ENCODE measurements around the gene PSMD10. TPM values are rescaled to one million over a fixed set of nuclear protein-coding genes. Genes with fewer than 3 reads are reported as not detected.

The PSMD10 gene, protein sequence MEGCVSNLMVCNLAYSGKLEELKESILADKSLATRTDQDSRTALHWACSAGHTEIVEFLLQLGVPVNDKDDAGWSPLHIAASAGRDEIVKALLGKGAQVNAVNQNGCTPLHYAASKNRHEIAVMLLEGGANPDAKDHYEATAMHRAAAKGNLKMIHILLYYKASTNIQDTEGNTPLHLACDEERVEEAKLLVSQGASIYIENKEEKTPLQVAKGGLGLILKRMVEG
- 73.9 and 92.3 TPM in 2 replicates for total RNA-seq (2014; rRNA removed)
- 46.5 TPM for polyA plus RNA-seq (2012)

DNA sequence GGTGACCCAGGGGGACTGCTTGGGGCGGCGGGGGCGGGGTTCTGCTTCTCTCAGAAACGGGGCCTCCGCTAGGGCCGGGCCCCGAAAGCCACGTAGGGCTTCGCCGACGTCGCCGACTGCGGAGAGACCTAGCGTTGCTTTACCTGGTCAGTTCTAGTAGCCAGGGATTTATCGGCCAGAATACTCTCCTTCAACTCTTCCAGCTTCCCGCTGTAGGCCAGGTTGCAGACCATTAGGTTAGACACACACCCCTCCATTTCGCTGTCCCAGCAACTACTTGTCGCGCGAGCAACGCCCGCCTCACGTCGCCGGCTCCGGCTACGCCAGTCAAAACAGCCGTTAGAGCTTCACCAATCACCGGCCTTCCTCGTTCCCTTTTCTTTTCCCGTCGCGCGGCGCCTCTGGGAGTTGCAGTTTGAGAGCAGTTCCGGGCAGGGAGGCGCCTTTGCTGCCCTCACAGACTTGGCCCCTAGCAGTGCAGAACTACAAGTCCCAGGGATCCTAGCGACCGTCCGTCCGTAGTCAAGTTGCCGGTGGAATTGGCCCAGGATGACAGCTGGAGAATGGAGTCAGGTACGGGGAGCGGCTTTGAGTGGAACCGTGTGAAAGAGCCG, at the start of gene PSMD10, which contains the start of gene ATG4A:
TSS of gene PSMD10 (minus strand) at position 279 of the 614 bp plus-strand sequence. CDS start at position 257, 22 bp downstream.
TSS of gene ATG4A (plus strand) at position 515 of the 614 bp plus-strand sequence. CDS start at position 564, 49 bp downstream.
- DNase-seq (ENCODE audit: low read depth), result peak; percentile 94

DNA sequence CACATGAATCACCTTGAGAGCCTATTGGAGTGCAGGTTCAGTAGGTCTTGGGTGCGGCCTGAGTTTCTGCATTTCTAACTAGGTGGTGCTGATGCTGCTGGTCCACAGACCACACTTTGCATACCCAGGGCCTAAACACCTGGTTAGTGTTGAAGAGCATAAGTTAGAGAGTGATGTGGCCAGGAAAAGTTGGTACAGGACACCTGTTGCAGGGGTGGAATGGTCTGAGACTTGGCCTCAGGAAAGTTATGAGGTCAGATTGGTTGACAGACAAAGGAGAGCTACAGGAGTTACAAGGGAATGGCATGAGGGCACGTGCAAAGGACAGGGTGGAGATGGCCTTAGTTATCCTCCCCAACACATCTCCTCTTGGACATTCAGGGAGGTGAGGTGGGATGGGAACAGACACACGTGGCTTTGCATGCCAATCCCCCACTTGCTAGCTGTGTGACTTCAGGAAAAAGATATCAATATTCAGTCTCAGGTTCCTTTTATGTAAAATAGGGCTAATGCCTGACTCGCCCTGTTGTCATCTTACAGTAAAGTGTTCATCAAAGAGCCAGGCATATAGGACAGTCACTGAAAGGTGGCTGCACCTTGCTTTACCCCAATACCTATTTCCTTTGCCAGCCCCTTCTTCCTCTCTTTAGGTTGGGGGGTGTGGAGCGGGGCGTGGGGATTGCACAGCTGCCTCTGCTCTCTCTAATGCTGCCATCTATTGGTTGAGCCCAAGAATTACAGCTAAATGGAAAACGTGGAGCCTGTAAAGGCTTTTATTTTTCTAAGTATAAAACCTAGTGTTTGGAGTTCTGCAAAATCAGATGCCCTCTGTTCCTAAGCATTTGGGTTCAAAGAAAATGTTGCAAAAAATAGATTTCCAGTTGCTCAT, 47.7 kb upstream of the PSMD10 start:
- no peak for DNase-seq (ENCODE audit: low read depth)

DNA sequence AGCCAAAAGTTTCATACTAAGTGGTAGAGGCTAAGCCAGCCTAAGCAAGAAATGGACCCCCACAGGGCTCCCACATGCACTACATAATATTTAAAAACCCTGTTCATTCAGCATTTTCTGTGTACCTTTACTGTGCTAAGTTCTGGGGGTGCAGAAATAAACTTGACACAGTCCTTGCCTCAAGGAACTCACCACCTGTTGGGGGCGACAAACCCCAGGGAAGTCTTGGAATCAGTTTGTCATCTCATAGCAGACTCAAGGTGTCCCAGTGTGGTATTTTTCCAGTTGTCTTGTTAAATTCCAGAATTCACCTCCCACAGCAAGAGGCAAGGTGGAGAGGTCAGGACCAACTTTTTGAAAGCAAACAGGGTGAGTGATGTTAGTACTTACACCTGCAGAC, 43.4 kb upstream of the PSMD10 start:
- no peak for DNase-seq (ENCODE audit: low read depth)

DNA sequence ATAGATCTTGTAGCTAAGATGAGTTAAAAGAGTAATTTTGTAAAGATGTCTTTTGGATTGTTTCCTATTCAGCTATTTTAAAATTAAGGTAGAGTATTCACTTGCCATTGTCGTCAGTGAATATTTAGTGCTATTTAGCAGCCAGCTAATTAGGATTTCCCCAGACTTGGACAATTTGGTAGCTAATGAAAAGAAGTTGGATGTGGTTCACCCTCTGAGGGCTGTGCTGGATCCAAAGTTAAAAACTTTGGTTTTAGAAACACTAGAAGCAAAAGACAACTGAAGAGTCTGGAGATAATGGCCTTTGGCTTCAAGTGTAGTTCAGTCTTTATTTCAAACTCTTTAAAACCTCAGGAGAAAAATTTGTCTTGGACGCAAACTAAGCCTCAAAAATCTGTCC, 41.5 kb upstream of the PSMD10 start:
- DNase-seq (ENCODE audit: low read depth), result no peak

DNA sequence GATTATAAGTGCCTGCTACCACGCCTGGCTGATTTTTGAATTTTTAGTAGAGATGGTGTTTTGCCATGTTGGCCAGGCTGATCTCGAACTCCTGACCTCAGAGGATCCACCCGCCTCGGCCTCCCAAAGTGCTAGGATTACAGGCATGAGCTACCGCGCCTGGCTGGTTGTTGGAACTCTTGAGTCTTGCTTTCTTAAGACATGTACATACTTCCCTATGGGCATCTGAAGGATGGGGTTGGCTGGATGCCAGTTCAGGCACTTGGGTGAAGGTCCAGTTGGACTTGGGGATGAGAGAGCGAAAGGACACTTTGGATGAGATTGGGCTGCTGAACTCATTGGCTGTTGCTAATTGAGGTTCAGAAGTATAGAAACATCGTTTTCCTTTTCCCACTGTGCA, 40.7 kb upstream of the PSMD10 start:
- DNase-seq (ENCODE audit: low read depth), result no peak

DNA sequence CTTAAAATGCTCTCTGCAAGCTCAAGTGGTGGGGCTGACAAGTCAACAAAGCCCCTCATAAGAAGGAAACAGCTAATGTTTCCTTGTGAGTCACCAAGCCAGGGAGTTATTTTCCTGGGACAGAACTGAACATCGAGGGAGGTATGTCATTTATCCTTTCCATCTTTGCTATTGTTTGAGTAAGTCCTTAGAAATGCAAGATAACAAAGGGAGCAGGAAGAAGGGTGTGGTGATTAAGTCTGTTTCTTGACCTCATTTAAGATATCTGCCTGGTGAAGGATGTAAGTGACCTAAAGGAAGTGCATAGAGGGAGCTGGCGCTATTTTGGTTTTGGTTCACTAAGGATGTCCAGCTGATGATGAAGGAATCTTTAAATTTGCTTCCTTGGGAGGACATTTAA, 40.1 kb upstream of the PSMD10 start:
- DNase-seq (ENCODE audit: low read depth), result peak; percentile 5

DNA sequence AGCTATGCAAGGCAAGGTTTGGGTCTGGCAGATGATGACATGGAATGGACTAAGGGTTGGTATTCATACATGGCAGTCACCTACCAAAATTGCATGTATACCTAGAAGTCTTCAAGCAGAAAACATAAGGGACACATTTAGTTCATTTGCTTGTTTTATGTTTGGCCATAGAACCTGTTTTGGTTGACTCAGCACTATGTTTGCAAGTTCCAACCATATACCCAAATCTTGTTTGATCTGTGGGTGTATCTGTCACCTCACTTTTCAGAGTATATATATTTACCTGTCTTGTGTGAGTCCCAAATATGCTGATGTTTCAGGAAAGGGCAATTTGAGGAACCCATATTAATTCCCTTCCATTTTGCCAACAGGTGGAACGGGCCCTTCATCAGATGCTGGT, 39.5 kb upstream of the PSMD10 start:
- DNase-seq (ENCODE audit: low read depth), result no peak

DNA sequence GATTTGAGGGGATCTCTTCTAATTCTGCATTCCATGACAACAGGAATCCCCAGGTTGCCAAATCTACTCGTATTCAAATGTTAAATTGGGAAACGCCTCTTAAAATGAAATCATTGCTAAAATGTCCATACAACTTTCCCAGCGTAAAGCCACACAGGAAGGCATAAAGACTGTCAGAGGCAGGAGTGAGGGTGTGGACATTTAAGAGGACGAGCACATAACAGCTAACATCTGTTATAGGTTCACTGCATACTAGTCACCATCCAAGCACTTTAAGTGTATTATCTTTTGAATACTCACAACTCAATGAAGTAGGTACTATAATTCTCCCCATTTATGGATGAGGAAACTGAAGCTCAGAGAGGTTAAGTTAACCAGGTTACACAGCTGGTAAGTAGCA, 35.8 kb upstream of the PSMD10 start:
- no peak for DNase-seq (ENCODE audit: low read depth)

DNA sequence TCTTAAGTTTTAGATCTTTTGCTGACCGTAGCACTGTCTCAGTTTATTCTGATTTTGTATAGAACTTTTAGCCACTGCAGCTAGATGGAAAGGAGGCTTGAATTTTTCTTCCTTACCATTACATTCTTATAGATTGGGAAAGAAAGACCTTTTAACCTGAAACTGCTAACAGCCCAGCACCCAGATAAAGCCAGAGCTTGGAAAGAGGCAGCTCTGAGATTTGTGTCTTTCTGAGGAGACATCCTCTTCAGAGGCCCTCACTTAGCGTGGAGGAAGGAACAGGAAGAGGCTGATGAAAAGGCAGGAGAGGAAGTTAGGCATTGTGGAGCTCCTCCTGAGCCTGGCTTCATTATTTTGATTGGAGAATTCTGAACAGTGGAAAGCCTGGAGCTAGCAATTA, 35.3 kb upstream of the PSMD10 start:
- no peak for DNase-seq (ENCODE audit: low read depth)

DNA sequence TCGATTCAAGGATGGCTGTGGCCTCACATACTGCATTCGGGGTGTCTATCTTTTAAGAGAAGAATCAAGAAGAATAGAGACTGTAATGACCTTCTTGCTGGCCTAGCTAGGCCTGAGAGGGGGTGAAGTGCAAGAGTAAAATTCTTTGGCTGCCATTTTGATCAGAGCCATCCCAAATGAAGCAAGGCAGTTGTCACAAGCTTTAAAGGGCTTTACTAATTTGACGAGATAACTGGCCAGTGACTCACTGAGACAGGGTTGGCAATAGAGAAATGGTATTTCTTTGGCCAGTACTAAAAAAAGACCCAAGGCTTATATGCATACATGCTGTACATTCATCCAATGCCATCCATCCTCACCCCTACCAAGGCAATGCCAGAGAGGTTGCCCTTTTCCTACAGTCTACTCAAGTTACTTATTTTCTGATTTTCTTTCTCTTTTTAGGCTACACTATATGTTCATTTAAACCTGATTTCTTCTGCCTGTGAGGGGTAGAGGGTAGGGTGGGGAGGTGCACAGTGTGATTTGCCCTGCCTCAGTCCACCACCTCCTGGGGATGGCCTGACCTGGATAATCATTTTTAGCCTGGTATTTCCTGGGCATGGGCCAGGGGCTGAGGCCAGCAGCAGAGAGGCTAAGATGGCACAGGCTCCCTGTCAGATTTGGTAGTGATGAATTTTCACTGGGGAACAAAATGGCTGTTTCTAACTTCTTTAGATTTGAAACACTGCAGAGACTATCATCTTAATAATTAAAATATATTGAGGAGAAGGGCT, 32.4 kb upstream of the PSMD10 start:
- no peak for DNase-seq (ENCODE audit: low read depth)

DNA sequence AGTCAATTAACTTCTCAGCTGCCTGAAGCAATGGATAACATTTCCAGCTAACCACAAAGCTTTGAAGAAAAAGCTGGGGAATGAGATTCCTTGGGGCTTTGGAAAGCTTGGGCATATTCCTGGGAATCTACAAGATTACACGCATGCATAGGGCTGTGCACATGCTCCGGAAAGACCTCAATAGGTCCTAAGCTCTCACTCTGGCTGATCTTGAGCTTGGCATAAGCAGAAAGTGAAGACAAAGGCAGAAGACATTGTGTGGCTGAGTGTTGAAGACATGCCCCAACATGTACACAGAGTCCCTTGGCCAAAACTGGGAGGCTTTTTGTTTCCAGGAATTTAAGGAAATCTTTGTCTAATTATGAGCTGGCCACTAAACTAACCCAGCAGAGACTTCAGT, 31.4 kb upstream of the PSMD10 start:
- DNase-seq (ENCODE audit: low read depth), result peak; percentile 15

DNA sequence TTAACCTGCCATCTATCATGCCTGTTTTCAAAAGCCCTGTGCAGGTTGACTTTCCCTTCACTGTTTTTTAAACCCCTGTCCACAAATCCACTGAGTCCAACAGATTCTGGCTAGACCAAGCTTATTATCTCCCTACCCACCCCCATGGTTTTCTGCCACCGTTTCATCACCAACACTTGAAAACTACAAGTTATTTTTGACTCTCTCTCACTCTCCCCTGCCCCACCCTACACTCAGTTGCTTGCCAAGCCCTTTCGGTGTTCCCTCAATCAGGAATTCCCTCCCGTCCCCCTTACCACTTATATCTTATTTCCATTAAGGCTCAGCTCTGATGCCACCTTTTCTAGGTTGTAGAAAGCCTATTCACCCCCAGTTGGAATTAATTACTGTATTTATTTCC, 29.9 kb upstream of the PSMD10 start:
- no peak for DNase-seq (ENCODE audit: low read depth)

DNA sequence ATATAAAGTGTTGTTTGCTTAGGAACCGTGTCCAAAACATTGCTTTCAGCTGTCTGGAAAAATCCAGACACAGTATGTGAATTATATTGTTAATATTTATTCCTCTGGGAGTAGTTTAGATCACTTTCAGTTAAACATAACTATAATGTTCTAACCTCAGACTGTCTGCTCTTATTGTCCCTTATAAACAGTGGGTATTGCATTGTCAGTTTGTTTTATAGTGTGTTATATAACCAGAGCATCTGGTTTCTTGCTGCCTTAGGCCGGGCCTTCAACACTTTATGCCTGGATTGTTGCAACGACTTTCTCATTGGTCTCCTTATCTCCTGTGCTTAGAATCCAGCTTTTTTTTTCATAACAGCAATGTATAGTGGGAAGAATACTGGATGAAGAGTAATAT, 26.6 kb upstream of the PSMD10 start:
- no peak for DNase-seq (ENCODE audit: low read depth)

DNA sequence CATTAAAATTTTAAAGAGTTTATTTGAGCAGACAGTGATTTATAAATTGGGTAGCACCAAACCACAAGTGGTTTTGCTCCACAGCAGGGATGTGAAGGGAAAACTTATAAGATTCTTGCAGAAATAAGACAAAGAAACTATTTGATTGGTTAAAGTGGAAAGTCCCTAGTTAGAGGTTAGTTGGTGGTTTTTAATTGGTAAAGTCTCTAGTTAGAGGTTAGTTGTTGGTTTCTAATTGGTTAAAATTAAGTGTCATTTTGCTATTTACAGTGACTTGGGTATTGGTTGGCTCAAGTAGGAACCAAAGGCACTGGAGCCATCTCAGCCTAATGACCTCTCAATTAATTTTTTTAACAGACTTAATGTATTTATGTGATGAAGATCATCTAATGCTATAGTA, 23.2 kb upstream of the PSMD10 start:
- no peak for DNase-seq (ENCODE audit: low read depth)

DNA sequence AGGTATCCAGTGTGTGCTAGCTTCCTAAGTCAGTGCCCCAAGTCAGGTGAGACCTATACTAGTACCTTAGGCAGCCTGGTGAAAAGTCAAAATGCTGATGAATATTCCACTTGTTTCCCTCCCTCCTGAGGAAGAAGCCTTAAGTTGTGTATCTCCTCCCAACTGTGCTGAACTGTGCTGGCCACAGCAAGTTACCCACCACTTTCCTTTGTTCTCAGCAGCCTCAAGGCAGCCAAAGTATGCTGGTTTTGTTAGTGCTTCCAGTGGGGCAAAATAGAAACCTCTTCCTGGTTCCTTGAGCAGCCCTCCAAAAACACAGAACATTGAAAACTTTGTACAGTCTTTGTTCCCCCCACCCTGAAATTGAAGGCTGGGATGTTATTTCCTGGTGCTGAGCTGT, 14.1 kb upstream of the PSMD10 start:
- DNase-seq (ENCODE audit: low read depth), result no peak

DNA sequence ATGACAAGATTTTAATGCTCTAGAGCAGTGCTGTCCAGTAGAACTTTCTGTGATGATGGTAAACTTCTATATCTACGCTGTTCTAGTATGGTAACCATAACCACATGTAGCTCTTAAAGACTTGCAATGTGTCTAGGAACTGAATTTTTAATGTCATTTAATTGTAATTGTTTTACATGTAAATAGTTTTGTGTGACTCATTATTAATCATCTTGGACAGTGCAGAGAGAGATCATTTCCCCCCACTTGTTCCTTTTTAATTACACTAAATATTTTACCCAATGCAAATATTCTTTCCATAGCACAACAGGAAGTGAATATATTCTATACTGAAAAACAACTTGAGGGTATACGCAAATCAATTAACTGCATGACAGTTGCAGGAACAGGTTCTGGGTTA, 6.0 kb upstream of the PSMD10 start:
- DNase-seq (ENCODE audit: low read depth), result no peak

DNA sequence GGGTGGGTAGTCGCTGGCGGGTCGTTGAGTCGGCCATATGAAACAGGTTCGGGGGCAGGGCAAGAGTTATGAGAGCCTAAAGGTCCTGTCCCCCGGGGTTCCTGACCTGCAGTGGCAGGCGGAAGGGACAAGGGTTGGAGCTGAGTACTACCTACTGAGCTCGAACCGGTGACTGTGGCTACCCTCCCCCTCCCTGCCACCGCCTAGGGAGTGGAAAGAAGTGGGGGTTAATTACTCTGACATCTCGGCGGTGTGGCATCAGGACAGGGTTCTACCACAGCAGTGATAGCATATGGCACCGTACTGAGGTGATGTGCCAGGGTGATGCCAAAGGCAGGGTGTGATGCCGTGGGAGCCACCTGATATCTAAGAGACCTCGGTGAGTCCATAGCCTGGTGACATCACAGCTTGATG, 543 bp upstream of the PSMD10 start:
- no peak for DNase-seq (ENCODE audit: low read depth)

DNA sequence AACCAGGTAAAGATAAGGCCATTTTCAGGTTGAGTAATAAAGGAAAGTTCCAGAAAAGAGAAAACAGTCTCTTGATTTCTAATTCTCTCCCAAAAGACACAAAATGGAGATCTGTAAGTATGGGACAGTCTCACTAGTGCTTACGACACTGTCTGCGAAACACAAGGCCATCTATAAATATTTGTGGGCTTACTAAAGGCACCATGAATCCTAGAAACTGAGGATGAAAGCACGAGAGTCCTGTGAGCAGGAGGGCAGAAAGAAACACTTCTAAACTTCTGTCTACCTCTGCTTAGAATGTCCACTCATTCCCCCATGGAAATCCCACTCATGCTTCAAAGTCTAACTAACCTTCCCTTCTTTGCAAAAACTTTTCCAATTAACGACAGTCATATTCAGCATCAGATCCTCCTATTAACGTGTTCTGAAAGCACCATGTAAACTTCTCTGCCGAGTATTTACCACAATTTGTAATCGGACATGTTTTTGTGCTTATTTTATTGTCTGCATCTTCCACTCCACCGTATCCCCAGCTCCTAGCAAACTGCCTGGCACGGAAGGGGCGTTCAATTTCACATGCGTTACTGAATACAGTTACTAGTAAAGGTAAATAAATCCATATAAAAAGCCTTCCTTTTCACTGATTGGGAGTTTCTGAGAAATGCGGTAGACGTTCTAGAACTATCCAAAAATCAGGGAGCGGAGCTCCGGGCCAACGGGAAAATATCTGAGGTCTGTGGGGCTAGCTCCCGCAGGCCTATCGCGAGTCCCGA, 665 bp downstream of the PSMD10 start:
- peak; percentile 29 for DNase-seq (ENCODE audit: low read depth)

DNA sequence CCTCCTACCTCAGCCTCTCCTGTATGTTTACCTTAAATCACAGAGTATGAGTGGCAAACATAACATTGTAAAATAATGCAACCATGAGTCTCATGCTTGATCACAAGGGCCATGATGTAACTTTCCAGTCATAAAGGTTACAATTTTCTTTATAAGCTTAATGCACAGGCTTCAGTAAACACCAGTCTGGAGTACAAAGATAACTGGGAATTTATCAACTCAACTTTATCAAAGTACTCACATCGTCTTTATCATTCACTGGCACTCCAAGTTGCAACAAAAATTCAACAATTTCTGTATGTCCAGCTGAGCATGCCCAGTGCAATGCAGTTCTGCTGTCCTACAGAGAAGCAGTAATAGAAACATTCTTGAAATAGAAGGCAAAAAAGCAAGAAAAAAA, 2.8 kb downstream of the PSMD10 start:
- DNase-seq (ENCODE audit: low read depth), result no peak

DNA sequence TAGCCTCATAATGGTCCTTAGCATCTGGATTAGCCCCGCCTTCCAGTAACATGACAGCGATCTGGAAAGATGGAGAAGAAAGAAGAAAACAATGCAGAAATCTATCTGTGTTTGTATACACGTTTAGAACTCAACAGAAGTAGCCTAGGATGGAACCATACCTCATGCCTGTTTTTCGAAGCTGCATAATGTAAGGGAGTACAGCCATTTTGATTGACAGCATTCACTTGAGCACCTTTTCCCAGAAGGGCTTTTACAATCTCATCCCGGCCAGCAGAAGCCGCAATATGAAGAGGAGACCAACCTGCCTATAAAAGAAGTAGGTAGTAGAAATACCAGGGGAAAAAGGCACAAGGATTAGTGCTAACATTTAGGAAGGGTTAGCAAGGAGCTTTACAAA, 3.5 kb downstream of the PSMD10 start:
- DNase-seq (ENCODE audit: low read depth), result no peak

DNA sequence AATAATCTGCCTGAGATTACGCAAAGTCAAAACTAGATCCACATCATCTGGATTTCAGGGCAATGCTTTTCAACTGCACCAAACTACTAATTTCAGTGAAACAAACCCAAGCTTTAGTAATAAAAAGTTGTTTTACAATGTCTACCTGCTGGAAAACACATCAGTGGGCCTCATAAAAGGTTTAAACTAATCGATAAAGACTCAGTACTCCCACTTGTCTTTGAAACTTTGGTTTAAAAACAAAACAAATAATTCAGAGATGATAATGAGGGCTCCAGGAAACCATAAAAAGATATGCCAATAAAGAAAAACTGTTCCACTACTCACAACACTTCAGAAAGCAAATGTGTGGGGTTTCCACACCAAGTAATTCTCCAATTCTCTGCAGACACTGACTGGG, 10.2 kb downstream of the PSMD10 start:
- no peak for DNase-seq (ENCODE audit: low read depth)
